Measurements from ENCODE around the gene FAM120C.

DNA sequence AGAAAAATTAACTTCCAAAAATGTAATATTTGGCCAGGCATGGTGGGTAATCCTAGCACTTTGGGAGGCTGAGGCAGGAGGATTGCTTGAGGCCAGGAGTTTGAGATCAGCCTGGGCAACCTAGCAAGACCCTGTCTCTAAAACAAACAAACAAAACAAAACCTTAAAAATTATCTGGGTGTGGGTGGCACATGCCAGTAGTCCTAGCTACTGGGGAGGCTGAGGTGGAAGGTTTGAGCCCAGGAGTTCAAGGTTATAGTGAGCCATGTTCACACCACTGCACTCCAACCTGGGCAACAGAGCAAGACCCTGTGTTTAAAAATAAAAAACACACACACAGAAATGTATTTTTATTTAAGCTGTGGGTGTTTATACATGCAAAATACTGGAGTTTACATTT is 12.0 kb downstream of the FAM120C start:
- TF ChIP-seq, protein P1, sequence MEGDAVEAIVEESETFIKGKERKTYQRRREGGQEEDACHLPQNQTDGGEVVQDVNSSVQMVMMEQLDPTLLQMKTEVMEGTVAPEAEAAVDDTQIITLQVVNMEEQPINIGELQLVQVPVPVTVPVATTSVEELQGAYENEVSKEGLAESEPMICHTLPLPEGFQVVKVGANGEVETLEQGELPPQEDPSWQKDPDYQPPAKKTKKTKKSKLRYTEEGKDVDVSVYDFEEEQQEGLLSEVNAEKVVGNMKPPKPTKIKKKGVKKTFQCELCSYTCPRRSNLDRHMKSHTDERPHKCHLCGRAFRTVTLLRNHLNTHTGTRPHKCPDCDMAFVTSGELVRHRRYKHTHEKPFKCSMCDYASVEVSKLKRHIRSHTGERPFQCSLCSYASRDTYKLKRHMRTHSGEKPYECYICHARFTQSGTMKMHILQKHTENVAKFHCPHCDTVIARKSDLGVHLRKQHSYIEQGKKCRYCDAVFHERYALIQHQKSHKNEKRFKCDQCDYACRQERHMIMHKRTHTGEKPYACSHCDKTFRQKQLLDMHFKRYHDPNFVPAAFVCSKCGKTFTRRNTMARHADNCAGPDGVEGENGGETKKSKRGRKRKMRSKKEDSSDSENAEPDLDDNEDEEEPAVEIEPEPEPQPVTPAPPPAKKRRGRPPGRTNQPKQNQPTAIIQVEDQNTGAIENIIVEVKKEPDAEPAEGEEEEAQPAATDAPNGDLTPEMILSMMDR (IDR thresholded peaks at IDR 0.05; ENCODE audit: low read length), result no peak
- no peak for TF ChIP-seq EZH2 (optimal IDR thresholded peaks at IDR 0.05; ENCODE audit: low read depth, low read length)

All from MM.1S (cell line).